CD4-positive, alpha-beta T cell treated with Interleukin-15 for 4 hours (primary cell): ENCODE data around the gene SCGB3A2.
"Not testable (repeated sequence)": the region's sequence is repeated elsewhere in the genome, so short reads cannot be mapped to it uniquely, and the experiment has no call there.

Experiments
- DNase-seq: peaks from one replicate; pipeline ENCODE4 v3.0.0-alpha.2; 2020; ENCODE audit warnings: low spot score

SCGB3A2 gene

GRCh38 chr5:147863454-147864158, 14.9 kb upstream of the SCGB3A2 start:
- DNase-seq: no peak

- no peak for DNase-seq
Observed at GRCh38 chr5:147869112-147869511, 9.4 kb upstream of the SCGB3A2 start.

DNA sequence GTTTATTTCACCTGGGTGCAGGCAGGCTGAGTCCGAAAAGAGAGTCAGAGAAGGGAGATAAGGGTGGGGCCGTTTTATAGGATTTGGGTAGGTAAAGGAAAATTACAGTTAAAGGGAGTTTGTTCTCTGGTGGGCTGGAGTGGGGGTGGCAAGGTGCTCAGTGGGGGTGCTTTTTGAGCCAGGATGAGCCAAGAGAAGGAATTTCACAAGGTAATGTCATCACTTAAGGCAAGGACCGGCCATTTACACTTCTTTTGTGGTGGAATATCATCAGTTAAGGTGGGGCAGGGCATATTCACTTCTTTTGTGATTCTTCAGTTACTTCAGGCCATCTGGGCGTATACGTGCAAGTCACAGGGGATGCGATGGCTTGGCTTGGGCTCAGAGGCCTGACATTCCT, 8.6 kb upstream of the SCGB3A2 start:
- not testable (repeated sequence) for DNase-seq

- not testable (repeated sequence) for DNase-seq
Observed at GRCh38 chr5:147871980-147872549, 6.4 kb upstream of the SCGB3A2 start.

- DNase-seq: not testable (repeated sequence)
Observed at GRCh38 chr5:147872744-147873435, 5.6 kb upstream of the SCGB3A2 start.

DNA sequence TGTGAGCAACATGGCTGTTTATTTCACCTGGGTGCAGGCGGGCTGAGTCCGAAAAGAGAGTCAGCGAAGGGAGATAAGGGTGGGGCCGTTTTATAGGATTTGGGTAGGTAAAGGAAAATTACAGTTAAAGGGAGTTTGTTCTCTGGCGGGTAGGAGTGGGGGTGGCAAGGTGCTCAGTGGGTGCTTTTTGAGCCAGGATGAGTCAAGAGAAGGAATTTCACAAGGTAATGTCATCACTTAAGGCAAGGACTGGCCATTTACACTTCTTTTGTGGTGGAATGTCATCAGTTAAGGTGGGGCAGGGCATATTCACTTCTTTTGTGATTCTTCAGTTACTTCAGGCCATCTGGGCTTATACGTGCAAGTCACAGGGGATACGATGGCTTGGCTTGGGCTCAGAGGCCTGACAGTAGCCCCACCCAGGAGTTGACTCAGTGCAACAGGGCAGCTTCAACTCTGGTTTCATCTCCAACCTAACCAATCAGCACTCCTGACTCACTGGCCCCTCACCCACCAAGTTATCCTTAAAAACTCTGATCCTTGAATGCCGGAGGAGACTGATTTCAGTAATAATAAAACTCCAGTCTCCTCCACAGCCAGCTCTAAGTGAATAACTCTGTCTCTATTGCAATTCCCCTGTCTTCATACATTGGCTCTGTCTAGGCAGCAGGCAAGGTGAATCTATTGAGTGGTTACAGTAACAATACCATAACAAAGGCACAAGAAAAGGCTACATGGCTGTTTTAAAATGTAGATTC, 4.2 kb upstream of the SCGB3A2 start:
- DNase-seq: not testable (repeated sequence)

DNA sequence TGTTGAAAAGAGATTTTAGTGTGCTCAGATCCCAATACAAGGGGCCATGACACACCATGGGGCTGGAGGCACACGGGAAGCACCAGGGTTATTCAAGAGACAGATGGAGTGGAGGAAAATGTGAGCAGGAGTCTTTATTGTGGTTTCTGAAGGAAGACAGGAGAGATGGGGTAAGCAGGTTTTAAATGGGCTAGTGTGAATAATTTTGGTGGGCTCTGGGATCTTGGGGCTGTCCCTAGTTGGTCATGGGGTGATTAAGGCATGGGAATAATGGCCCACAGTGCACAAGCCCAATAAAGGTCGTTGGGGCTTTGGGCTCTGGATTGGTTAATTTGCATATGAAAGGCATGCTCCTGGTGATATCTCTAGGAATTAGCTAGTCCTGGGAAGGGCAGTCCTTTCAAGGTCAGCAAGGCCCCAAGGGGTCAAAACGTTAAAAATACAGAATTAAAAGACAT, 3.6 kb upstream of the SCGB3A2 start:
- no peak for DNase-seq

DNA sequence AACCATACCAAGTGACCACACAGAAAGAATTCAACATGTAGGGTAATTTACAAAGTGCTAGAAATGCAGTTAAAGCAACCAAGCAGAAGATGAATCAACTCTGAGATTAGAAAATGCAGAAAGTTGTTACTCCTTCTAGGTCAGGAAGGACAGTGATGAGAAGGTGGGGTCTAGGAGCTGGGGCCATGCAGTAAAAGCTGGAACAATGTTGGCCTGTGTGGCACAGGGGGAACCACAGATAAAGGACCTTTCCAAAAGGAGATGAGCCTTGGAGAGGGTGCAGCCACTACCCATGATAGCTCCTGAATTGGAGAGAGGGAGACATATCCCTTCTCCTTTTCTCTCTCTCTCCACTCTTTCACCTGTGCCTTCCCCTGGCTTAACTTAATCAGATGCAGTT, 2.4 kb upstream of the SCGB3A2 start:
- DNase-seq: no peak

DNA sequence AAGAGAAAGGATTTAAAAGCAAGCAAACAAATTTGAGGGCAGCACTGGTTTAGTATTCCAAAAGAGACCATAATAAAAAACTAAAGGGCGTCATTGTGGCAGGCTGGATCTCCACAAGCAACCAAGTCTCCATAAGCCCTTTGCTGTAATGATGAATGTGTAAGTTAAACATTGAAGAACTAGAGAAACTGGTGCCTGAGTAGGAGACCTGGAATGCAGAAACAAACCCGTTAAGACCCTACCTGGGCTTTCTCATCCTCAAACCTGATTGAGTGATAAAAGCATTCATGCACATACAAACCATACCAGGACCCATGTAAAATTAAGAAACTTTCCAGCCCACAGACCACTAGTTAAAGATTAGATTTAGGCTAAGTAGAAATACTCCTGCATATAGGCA, 1.9 kb upstream of the SCGB3A2 start:
- no peak for DNase-seq

GRCh38 chr5:147879784-147880183, 1.3 kb downstream of the SCGB3A2 start:
- no peak for DNase-seq

DNA sequence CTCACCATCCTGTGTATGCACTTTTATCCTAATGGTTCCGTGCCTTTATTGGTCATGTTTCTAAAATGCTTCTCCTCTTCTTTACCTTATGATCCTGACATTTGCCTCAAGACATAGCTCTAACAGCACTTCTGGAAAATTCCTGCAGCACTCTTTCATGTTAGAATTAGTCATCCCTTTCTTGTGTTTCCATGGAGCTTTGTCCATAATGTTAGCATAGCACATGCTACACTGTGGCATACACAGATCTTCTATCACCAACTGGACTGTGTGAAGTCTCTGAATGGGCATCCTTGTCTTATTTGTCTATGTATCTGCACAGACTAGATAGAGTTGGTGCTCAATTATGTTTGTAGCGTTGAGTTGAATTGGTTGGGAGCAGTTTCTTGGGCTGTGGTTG, 2.0 kb downstream of the SCGB3A2 start:
- DNase-seq: no peak

GRCh38 chr5:147882586-147883313, 4.2 kb downstream of the SCGB3A2 start:
- DNase-seq: no peak

GRCh38 chr5:147887026-147887627, 8.6 kb downstream of the SCGB3A2 start:
- peak; percentile 4 for DNase-seq

DNA sequence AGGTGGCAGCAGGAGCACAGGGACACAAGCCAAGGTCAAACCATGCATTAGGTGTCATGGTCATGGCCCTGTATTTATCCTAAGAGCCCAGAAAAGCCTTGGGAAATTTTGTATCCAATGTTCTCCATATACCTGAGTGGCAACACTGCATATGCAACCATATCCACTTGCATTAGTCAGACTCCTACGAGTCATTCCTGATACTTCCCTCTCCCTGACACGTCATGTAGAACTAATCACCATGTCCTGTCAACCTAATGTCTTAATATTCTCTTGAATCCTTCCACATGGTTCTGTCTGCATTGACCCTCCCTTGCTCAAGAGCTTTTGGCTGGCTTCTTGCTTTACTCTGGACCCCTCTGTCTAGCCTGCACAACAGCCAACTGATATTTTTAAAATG, 9.4 kb downstream of the SCGB3A2 start:
- DNase-seq: no peak

DNA sequence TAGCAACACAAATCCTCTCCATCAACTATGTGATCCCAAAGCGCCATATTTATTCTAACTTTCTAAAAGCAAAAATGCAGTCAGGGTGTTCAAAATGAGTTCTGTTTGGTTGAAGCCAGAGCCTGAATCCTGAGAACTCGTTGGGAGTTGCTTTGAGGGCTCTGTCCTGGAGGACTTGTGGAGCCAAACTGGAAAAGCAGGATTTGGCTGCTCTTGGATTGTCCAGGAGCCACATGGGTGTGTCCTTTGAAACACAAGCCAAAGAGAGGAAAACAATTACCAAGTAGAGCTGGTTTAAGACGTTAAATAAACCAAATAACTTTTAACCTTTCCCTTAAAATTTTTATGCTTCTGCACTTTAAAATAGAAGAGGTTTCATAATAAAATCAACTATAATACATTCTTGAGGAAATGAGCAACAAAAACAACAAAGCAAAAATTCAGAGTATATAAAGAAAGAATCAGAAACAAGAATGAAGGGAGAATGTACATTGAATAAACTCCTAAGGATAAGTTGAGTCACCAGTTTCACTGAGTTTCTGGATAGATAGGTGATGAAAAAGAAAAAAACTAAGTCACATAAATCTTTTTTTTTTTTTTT, 14.3 kb downstream of the SCGB3A2 start:
- DNase-seq: no peak

- DNase-seq: no peak
Observed at GRCh38 chr5:147893820-147894219, 15.3 kb downstream of the SCGB3A2 start.

DNA sequence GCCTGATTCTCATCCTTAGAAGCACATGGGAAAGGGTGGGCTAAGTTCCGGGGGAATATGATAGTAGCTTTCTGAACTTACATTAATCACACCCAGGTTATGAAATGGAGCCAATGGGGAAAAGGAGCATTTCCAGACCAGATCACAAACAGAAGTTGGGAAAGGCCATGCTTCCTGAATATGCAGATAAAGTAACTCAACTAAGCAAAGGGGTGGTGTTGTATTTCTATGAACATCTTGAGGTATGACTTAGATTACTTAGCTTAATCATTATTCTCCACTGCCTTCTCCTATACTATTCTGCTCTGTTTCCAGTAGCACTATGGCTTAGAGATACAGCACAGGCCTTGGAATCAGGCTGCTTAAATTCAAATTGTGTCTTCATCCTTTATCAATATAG, 17.4 kb downstream of the SCGB3A2 start:
- DNase-seq: no peak

DNA sequence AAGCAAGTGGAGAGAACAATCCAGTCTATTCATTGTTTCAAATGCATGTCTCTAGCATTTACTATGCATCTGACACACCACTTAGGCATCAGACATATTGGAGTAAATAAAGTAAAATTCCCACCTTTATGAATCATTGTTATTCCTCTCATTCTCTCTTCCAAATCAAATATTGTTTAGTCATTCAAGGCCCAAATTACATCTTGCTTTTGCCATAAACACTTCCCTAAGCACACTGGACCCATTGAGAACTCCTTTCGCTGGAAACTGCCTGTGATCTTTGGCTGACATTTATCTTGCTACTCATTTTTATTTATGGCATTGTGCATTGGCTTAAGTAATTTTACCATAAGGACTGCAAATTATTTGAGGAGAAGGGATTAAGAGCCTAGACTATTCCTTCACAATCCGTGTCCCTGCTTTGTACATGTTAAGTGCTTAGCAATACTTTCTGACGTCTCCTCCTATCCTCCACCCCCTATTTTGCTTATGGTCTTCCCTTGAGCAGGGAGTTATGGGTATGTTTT, 20.4 kb downstream of the SCGB3A2 start:
- DNase-seq: no peak

DNA sequence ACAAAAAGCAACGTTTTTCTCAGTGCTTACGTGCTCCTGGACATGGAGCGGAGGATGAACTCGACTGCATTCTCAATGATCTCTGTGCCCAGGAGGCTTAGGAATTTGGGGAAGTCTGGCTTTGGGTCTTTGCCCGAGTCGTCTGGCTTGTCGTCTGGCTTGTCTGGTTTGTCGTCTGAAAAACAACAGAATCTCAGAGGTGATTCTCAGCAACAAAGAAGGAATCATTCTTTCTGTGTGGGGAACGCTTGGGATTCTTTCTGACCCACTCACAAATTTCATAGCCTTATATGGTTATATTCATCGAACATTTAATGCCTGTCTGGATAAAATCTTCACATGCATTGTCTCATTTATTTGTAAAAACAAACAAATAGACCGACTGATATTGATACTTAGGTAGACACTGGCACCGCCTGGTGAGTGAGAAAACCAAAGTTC, 23.1 kb downstream of the SCGB3A2 start:
- DNase-seq: no peak

GRCh38 chr5:147902609-147903115, 24.2 kb downstream of the SCGB3A2 start:
- DNase-seq: no peak
